Mucosa of descending colon (tissue), 3 donors: Measurements from ENCODE around the gene ZBTB7C. TPM values are rescaled to one million over a fixed set of nuclear protein-coding genes. Genes with fewer than 3 reads are reported as not detected.

Experiments
- ATAC-seq: fragments of 200-7000 bp; cut with Tn5 transposase; one replicate; pipeline ENCODE4 v1.9.1; 2020; ENCODE audit warnings: mild to moderate bottlenecking, moderate library complexity
- DNase-seq, 3 donors: peaks; one replicate each; pipeline ENCODE4 v3.0.0-alpha.2; 2020
- H3K36me3 ChIP-seq: fragments of 200-600 bp; one replicate; pipeline ENCODE4 v1.8.0; 2021; ENCODE audit warnings: low read depth, mild to moderate bottlenecking
- H3K4me1 ChIP-seq: fragments of 200-600 bp; one replicate; pipeline ENCODE4 v1.8.0; 2021; ENCODE audit warnings: low read depth, mild to moderate bottlenecking
- H3K4me3 ChIP-seq: fragments of 200-600 bp; one replicate; pipeline ENCODE4 v1.8.0; 2021; ENCODE audit warnings: mild to moderate bottlenecking
- H3K9me3 ChIP-seq: fragments of 200-600 bp; one replicate; pipeline ENCODE4 v1.8.0; 2021; ENCODE audit warnings: mild to moderate bottlenecking
- intact Hi-C, 2 donors: fragments of 100-400 bp; cut with DNase I in 1 of 2; cut with micrococcal nuclease in 1 of 2; formaldehyde crosslinking; loops; one replicate each; pipeline versions ENCODE4 v1.11.0 to v1.11.1; 2022; cut with DNase I, micrococcal nuclease
- total RNA-seq, 3 donors: library from RNA; stranded (reverse); fragmentation: NEBNext Ultra II Directional in 2 of 3; extraction: Animal tissue kit (Norgen Biotek cat#: 25700) in 2 of 3; gene quantifications; one replicate each; pipeline versions ENCODE4 v1.2.1 to v1.2.4, GENCODE V29; 2021 to 2023
- TF ChIP-seq, protein P1 (sequence below): fragments of 200-600 bp; IDR thresholded peaks from one replicate; pipeline ENCODE4 v1.8.0; 2022; ENCODE audit warnings: antibody characterized with exemption, mild to moderate bottlenecking
- donor health status: DM: no; HTN: no; CAD: no; lungs with moderate emphysema.
- donor health status: DM: no; HTN: no; CAD: no.
- donor health status: DM: no; HTN: yes; CAD: no.

Gene ZBTB7C
- total RNA-seq, 3 donors from 2014 or later: 20.8 to 56.6 (median 38.2) TPM

DNA sequence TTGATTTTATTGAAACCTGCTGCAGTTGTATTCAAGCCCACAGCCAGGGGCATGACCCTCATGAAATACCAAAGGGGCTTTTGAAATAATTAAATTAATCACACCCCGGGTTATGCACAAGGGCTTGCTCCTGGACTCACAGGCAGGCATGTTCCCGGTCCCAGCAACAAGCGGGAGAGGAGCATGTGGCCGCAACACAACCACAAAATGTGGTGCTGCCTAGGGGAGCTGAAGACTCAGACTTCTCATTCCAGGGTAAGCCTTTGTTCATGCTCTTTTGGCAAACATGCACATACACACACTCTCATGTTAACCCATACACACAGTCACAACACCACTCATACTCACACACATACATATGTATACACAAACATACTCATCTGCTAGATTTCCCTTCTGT is 245.1 kb downstream of the ZBTB7C start:
- no peaks in the 10 kb centered on the region for H3K9me3 ChIP-seq
- H3K4me1 ChIP-seq: peaks cover 55% of the 10 kb centered on the region
- ATAC-seq: no peak
- TF ChIP-seq, protein P1, sequence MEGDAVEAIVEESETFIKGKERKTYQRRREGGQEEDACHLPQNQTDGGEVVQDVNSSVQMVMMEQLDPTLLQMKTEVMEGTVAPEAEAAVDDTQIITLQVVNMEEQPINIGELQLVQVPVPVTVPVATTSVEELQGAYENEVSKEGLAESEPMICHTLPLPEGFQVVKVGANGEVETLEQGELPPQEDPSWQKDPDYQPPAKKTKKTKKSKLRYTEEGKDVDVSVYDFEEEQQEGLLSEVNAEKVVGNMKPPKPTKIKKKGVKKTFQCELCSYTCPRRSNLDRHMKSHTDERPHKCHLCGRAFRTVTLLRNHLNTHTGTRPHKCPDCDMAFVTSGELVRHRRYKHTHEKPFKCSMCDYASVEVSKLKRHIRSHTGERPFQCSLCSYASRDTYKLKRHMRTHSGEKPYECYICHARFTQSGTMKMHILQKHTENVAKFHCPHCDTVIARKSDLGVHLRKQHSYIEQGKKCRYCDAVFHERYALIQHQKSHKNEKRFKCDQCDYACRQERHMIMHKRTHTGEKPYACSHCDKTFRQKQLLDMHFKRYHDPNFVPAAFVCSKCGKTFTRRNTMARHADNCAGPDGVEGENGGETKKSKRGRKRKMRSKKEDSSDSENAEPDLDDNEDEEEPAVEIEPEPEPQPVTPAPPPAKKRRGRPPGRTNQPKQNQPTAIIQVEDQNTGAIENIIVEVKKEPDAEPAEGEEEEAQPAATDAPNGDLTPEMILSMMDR: no peak
- H3K4me3 ChIP-seq: no peak overlapping the region
- intact Hi-C loops: no loop called here
- no peak for DNase-seq
- no peaks in the 10 kb centered on the region for H3K36me3 ChIP-seq

DNA sequence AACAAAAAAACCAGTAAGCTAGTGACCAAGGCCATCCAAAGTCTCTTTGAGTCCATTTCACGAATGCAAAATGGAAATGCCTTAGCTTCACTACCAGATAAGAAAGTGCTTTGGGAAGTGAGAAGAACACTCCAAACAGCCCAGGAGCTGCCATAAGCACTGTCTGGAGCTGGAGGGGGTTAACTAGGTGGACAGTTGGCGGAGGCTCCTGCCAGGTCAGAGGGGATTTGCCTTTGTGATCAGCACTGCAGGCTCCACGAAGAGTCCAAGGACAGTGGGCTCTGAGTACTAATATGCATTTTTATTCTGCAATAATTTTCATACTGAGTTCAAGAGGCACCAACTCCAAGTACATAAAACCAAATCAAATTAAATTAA is 245.5 kb downstream of the ZBTB7C start:
- ATAC-seq (no peak), DNase-seq (no peak)
- TF ChIP-seq, protein P1: no peak
- Histone ChIP-seq H3K9me3 (no peaks in the 10 kb centered on the region), H3K36me3 (no peaks in the 10 kb centered on the region), H3K4me3 (no peak overlapping the region), H3K4me1 (peaks cover 55% of the 10 kb centered on the region)
- intact Hi-C loops: no loop called here

DNA sequence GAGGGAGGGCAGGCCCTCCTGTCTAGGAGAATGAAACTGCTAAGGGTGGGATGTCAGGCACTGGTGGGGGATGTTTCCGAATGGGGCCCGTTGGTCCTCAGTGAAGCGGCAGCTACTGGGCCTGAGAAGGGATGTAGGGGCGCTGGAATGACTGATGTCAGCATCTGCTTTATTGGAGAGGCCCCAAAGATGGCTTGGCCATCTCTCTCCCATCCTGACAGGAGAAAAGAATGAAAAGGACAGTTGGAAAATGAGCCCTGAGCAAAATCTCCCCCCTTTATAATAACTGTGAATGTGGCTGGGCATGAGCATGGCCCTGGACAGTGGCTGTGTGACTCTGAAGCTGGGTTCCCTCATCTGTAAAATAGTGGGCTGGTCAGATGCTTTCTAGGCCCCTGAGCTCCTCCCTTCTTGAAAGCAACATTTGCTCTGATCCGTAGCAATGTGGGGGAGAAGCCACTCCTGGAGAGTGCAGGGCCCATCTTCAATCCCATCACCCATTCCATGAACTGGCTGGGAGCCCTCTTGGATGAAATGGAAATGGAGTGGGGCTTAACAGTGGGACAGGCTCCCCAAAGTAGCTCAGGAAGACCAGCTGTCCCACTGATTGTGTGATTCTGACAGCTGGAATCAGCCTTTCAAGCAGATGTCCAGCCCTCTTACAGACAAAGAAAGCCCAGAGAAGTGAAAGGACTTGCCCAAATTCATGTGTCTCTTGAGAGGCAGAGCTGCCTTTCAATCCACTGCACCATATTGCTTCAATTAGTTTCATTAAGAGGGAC is 246.0 kb downstream of the ZBTB7C start:
- TF ChIP-seq, protein P1: no peak
- no peak for DNase-seq
- ATAC-seq: no peak
- intact Hi-C loops: no loop called here
- Histone ChIP-seq H3K4me1 (peaks cover 51% of the 10 kb centered on the region), H3K36me3 (no peaks in the 10 kb centered on the region), H3K4me3 (no peak overlapping the region), H3K9me3 (no peaks in the 10 kb centered on the region)

DNA sequence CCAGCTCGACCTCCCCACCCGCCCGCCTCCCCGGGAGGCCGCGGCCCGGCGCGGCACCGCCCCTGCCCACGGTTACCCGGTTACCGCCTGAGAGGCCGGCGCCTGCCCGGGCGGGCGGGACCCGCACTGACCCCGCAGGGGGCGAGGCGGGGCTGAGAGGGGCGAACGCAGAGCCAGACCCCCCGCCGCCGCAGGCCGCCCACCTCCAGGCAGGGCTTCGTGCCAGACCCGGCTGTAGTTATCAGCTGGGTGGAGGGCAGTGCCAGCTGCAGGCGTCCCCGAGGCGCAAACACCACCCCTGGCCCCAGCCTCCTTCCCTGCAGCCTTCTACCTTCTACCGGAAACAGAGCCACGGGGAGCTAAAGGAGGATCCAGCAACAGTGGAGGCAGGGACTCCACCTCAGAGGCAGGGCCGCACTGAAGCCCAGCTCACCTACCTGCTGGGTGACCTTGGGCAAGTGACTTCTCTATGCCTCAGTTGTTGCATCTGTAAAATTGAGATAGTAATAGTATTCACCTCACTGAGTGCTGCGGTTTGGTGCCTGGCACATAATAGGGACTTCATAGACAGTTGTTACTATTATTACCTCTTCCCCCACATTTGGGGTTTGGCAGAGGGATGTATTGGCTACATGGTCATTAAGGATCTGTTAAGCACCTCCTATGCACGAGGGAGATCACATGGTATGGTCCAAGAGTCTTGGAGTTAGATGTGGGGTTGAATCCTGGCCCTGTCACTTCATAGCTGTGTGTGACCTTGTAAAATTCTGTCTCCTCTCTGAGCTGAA is 247.1 kb downstream of the ZBTB7C start:
- Histone ChIP-seq H3K4me3 (no peak overlapping the region), H3K9me3 (no peaks in the 10 kb centered on the region), H3K4me1 (peaks cover 44% of the 10 kb centered on the region), H3K36me3 (no peaks in the 10 kb centered on the region)
- ATAC-seq (peak; percentile 60), DNase-seq (no peak)
- intact Hi-C loops: no loop called here
- TF ChIP-seq, protein P1: no peak

DNA sequence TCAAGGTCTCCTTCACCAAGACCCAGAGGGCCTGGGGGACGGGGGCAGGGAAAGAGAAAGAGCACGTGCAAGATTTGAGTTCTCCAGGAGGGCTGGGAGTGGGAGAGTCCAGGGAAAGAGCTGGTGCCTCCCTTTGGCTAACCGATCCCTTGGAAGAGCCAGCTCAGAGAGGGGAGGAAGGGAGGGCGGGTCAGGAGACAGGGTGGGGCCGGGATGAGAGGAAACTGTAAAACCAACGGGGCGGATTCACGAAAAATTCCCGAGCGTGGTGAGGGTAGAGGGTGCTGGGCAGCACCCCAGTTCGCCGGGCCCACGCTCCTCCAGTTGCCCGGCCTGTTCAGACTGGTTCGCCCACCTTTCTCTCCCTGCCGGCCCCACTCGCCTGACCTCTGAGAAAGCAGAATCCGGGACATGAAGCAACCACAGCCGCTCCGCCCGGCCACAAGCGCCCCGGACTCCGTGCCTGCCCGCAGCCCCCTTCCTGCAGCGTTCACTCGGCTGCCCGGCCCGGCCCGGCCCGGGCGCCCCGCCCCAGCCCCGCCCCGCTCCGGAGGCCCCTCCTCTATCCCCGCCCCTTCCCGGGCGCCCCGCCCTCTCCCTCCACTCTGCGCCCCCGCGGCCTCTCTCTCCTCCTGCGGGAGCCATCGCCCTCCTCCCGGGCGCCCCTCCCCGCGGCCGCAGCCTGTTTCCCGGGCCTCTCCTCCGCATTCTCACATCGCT is 247.8 kb downstream of the ZBTB7C start:
- DNase-seq (peak; percentile 89 to 95 (median 90)), ATAC-seq (peak; percentile 90)
- no peaks in the 10 kb centered on the region for H3K9me3 ChIP-seq
- TF ChIP-seq, protein P1: no peak
- no peak overlapping the region for H3K4me3 ChIP-seq
- peaks cover 36% of the 10 kb centered on the region for H3K4me1 ChIP-seq
- intact Hi-C loops: no loop called here
- no peaks in the 10 kb centered on the region for H3K36me3 ChIP-seq
